K562 (cell line): ENCODE measurements around the gene LIN9. TPM values are rescaled to one million over a fixed set of nuclear protein-coding genes. Genes with fewer than 3 reads are reported as not detected.

ENCODE experiments used
- CEBPB ChIP-seq: fragments of 450-650 bp; IDR thresholded peaks from 2 replicates; pipeline ENCODE4 v1.6.1; 2016; ENCODE audit warnings: missing genetic modification characterization, missing compliant biosample characterization
- DACH1 ChIP-seq: fragments of 450-650 bp; IDR thresholded peaks from 2 replicates; pipeline ENCODE4 v1.6.1; 2018; ENCODE audit not compliant: partially characterized antibody
- DNMT1 ChIP-seq: fragments of 450-650 bp; IDR thresholded peaks from 2 replicates; pipeline ENCODE4 v1.6.1; 2016; ENCODE audit warnings: antibody characterized with exemption, mild to moderate bottlenecking
- EP400 ChIP-seq: fragments of 450-650 bp; IDR thresholded peaks from 2 replicates; pipeline ENCODE4 v1.6.1; 2017; ENCODE audit warnings: antibody characterized with exemption, mild to moderate bottlenecking, moderate library complexity
- ESRRB ChIP-seq: fragments of 250-450 bp; sonication (Bioruptor Pico); IDR thresholded peaks from 2 replicates; pipeline ENCODE4 v1.5.0; 2020; ENCODE audit warnings: mild to moderate bottlenecking, moderate library complexity, borderline replicate concordance
- EWSR1 ChIP-seq: fragments of 450-650 bp; IDR thresholded peaks from 2 replicates; pipeline ENCODE4 v1.6.1; 2018; ENCODE audit warnings: borderline replicate concordance, mild to moderate bottlenecking, low read depth, moderate library complexity; ENCODE audit not compliant: partially characterized antibody
- FUS ChIP-seq: fragments of 200-400 bp; formaldehyde crosslinking; optimal IDR thresholded peaks from 2 replicates; pipeline ENCODE3; 2017; ENCODE audit warnings: low read depth, low read length
- KDM5B ChIP-seq: fragments of 200-600 bp; sonication (generic); IDR thresholded peaks from 2 replicates; pipeline ENCODE4 v1.6.1; 2012; ENCODE audit warnings: low read depth, mild to moderate bottlenecking, moderate library complexity, low read length, control low read depth, inconsistent platforms; ENCODE audit not compliant: insufficient replicate concordance
- ZBED1 ChIP-seq: IDR thresholded peaks from 2 replicates; pipeline ENCODE4 v1.6.1; 2014
- ZFX ChIP-seq: sonication (generic); formaldehyde crosslinking; IDR thresholded peaks from 2 replicates; pipeline ENCODE4 v1.8.0; 2022; ENCODE audit warnings: mild to moderate bottlenecking, missing genetic modification reagents, moderate library complexity
- ZNF146 ChIP-seq: IDR thresholded peaks from one replicate; pipeline ENCODE4 v1.6.1; 2018; ENCODE audit warnings: missing compliant biosample characterization; ENCODE audit not compliant: unreplicated experiment
- ZNF311 ChIP-seq: fragments of 250-450 bp; sonication (Bioruptor Pico); IDR thresholded peaks from 2 replicates; pipeline ENCODE4 v1.4.0; 2020; ENCODE audit warnings: mild to moderate bottlenecking, moderate library complexity
- ZNF830 ChIP-seq: fragments of 250-450 bp; sonication (Bioruptor Pico); IDR thresholded peaks from 2 replicates; pipeline ENCODE4 v1.5.0; 2021; ENCODE audit warnings: mild to moderate bottlenecking
- polyA plus RNA-seq, 8 experiments: library from polyadenylated mRNA; depleted of rRNA in 4 of 8; stranded (reverse) in 5 of 8; unstranded in 3 of 8; fragments of >200 nt; fragmentation: Nextera tagmentation in 2 of 8; fragmentation: Illumina TruSeq in 1 of 8; extraction: Ambion mirVana in 2 of 8; extraction: Trizol in 1 of 8; gene quantifications; 2 replicates each; pipeline versions ENCODE4 v1.2.1 to v1.2.3, GENCODE V29; 2011 to 2014; ENCODE audit warnings: inconsistent platforms in 1 of 8, missing spikeins in 1 of 8
- total RNA-seq, 7 experiments: library from RNA; depleted of rRNA in 6 of 7; stranded (reverse); fragments of >200 nt in 6 of 7; fragmentation: Illumina TruSeq in 2 of 7; extraction: Trizol in 2 of 7; gene quantifications; 2 replicates each; pipeline versions ENCODE4 v1.2.1 to v1.2.3, GENCODE V29; 2011 to 2021; ENCODE audit warnings: low replicate concordance in 1 of 7
- TF ChIP-seq, protein P1 (sequence below): fragments of 200-600 bp; sonication (generic); IDR thresholded peaks from one replicate; pipeline ENCODE4 v1.6.1; 2012; ENCODE audit warnings: mild to moderate bottlenecking, low read depth, low read length, inconsistent platforms
- TF ChIP-seq, protein P2 (sequence below), 3 experiments: IDR thresholded peaks in 2 of 3; conservative IDR thresholded peaks in 1 of 3; 2 replicates each; pipeline ENCODE4 v1.5.1; 2011 to 2012; ENCODE audit warnings: low read length in 3 of 3, mild to moderate bottlenecking in 3 of 3, control low read depth in 2 of 3, improper control_type of control experiment in 1 of 3, inconsistent platforms in 1 of 3, low read depth in 1 of 3, mixed read lengths in 1 of 3, moderate library complexity in 1 of 3; ENCODE audit not compliant: insufficient read depth in 2 of 3

The LIN9 gene
- total and polyA plus RNA-seq, 9 of the 15 experiments (the other 6 are each of a cell fraction or from before 2014, with no cell fraction given), result 18.8 to 33.0 (median 25.5) TPM

DNA sequence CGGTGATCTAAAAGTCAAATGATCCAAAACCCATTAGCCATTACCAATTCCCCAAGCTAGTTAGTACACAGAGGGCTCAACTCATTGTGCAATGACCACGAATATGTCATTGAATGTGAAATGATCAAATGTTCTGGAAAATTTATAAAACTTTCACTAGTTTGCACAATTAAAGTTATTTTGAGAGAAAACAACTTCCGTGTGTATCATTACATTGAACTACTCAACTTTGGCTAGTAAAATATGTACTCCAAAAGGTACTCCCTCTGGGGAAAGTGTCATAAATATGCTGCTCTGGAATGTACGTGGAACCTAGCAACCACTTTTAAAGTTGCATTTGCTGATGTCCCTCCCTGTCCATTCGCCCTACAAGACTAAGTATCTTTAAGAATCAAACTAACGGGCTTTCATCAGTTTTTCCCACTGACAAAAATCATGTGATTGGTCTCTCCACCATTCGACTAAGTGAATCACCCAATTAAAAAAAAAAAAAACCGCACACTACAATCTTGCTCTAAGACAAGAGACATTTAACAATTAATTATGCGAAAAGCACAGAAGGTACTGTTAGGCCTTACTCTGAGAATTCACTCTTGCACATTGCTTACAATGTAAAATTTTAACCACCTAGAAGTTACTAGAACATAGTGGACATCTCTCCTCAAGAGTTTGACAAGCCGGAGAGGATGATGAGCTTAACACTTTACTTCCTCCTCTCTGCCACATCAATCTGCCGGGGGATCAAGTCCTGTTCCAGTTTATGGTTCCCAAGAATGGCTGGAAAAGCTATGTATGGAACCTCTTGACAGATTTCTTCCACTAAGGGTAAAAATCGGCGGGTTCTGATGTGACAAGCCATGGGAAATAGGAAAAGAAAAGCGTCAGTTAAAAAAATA, 123.6 kb downstream of the LIN9 start (continued):
- TF ChIP-seq ZNF146 (no peak), DNMT1 (no peak), EP400 (no peak), ESRRB (CRISPR knock-in tag) (no peak), ZFX (no peak), FUS (no peak), ZNF830 (CRISPR knock-in tag) (no peak), DACH1 (no peak), CEBPB (tag) (peak; percentile 82), ZNF311 (CRISPR knock-in tag) (no peak), EWSR1 (no peak), ZBED1 (no peak), KDM5B (peak; percentile 31)
- TF ChIP-seq, protein P1, sequence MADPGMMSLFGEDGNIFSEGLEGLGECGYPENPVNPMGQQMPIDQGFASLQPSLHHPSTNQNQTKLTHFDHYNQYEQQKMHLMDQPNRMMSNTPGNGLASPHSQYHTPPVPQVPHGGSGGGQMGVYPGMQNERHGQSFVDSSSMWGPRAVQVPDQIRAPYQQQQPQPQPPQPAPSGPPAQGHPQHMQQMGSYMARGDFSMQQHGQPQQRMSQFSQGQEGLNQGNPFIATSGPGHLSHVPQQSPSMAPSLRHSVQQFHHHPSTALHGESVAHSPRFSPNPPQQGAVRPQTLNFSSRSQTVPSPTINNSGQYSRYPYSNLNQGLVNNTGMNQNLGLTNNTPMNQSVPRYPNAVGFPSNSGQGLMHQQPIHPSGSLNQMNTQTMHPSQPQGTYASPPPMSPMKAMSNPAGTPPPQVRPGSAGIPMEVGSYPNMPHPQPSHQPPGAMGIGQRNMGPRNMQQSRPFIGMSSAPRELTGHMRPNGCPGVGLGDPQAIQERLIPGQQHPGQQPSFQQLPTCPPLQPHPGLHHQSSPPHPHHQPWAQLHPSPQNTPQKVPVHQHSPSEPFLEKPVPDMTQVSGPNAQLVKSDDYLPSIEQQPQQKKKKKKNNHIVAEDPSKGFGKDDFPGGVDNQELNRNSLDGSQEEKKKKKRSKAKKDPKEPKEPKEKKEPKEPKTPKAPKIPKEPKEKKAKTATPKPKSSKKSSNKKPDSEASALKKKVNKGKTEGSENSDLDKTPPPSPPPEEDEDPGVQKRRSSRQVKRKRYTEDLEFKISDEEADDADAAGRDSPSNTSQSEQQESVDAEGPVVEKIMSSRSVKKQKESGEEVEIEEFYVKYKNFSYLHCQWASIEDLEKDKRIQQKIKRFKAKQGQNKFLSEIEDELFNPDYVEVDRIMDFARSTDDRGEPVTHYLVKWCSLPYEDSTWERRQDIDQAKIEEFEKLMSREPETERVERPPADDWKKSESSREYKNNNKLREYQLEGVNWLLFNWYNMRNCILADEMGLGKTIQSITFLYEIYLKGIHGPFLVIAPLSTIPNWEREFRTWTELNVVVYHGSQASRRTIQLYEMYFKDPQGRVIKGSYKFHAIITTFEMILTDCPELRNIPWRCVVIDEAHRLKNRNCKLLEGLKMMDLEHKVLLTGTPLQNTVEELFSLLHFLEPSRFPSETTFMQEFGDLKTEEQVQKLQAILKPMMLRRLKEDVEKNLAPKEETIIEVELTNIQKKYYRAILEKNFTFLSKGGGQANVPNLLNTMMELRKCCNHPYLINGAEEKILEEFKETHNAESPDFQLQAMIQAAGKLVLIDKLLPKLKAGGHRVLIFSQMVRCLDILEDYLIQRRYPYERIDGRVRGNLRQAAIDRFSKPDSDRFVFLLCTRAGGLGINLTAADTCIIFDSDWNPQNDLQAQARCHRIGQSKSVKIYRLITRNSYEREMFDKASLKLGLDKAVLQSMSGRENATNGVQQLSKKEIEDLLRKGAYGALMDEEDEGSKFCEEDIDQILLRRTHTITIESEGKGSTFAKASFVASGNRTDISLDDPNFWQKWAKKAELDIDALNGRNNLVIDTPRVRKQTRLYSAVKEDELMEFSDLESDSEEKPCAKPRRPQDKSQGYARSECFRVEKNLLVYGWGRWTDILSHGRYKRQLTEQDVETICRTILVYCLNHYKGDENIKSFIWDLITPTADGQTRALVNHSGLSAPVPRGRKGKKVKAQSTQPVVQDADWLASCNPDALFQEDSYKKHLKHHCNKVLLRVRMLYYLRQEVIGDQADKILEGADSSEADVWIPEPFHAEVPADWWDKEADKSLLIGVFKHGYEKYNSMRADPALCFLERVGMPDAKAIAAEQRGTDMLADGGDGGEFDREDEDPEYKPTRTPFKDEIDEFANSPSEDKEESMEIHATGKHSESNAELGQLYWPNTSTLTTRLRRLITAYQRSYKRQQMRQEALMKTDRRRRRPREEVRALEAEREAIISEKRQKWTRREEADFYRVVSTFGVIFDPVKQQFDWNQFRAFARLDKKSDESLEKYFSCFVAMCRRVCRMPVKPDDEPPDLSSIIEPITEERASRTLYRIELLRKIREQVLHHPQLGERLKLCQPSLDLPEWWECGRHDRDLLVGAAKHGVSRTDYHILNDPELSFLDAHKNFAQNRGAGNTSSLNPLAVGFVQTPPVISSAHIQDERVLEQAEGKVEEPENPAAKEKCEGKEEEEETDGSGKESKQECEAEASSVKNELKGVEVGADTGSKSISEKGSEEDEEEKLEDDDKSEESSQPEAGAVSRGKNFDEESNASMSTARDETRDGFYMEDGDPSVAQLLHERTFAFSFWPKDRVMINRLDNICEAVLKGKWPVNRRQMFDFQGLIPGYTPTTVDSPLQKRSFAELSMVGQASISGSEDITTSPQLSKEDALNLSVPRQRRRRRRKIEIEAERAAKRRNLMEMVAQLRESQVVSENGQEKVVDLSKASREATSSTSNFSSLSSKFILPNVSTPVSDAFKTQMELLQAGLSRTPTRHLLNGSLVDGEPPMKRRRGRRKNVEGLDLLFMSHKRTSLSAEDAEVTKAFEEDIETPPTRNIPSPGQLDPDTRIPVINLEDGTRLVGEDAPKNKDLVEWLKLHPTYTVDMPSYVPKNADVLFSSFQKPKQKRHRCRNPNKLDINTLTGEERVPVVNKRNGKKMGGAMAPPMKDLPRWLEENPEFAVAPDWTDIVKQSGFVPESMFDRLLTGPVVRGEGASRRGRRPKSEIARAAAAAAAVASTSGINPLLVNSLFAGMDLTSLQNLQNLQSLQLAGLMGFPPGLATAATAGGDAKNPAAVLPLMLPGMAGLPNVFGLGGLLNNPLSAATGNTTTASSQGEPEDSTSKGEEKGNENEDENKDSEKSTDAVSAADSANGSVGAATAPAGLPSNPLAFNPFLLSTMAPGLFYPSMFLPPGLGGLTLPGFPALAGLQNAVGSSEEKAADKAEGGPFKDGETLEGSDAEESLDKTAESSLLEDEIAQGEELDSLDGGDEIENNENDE, result no peak
- TF ChIP-seq, protein P2, sequence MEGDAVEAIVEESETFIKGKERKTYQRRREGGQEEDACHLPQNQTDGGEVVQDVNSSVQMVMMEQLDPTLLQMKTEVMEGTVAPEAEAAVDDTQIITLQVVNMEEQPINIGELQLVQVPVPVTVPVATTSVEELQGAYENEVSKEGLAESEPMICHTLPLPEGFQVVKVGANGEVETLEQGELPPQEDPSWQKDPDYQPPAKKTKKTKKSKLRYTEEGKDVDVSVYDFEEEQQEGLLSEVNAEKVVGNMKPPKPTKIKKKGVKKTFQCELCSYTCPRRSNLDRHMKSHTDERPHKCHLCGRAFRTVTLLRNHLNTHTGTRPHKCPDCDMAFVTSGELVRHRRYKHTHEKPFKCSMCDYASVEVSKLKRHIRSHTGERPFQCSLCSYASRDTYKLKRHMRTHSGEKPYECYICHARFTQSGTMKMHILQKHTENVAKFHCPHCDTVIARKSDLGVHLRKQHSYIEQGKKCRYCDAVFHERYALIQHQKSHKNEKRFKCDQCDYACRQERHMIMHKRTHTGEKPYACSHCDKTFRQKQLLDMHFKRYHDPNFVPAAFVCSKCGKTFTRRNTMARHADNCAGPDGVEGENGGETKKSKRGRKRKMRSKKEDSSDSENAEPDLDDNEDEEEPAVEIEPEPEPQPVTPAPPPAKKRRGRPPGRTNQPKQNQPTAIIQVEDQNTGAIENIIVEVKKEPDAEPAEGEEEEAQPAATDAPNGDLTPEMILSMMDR (IDR thresholded peaks at IDR 0.05 in 2 of 3, conservative IDR thresholded peaks at IDR 0.05 in 1 of 3; ENCODE audit: insufficient read depth in 2 of 3, low read depth in 1 of 3, low read length in 3 of 3), result no peak
